SH-SY5Y (cell line): ENCODE data around the gene SNTG2.

Experiments
- GATA2 ChIP-seq: IDR thresholded peaks from 2 replicates; pipeline ENCODE4 v1.6.1; 2011; ENCODE audit warnings: mild to moderate bottlenecking, low read depth, low read length
- GATA3 ChIP-seq: IDR thresholded peaks from 2 replicates; pipeline ENCODE4 v1.6.1; 2011; ENCODE audit warnings: low read depth, mild to moderate bottlenecking, low read length, moderate library complexity

GRCh38 chr2:1272835-1273234 lies 322.2 kb downstream of the SNTG2 start:
- TF ChIP-seq GATA2: no peak
- TF ChIP-seq GATA3: no peak
